ENCODE data around the gene HNRNPC. TPM values are rescaled to one million over a fixed set of nuclear protein-coding genes. Genes with fewer than 3 reads are reported as not detected.

Gene HNRNPC
- total RNA-seq, 6 experiments from 2014 or later = 528 to 684 (median 604) TPM

DNA sequence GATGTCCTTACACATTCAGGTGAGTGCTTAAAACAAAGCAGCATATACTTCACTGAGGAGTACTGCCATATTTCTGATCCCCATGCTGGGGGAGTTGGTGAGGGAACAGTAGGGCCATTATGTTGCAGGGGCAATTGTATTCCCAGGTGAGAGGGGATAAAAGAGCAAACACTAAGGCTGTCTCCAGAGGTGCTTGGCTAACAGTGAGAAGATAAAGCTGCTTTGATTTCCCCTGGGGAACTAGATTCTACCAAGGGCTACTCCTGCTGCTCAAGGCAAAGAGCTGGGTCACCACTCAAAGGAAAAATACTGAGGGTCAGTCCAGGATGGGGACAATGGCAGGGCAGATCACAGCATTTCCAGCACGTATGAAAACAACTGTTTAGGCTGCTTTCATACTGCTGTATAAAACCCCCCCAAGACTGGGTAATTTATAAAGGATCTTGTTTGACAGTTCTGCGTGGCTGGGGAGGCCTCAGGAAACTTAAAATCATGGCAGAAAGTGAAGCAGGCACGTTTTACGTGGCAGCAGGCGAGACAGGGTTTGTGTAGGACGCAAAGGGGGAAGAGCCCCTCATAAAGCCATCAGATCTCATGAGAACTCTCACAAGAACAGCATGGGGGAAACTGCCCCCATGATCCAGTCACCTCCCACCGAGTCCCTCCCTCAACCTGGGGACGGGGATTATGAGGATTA is 65.6 kb downstream of the HNRNPC start:
- H3K4me3 Mint-ChIP-seq = no peak overlapping the region

DNA sequence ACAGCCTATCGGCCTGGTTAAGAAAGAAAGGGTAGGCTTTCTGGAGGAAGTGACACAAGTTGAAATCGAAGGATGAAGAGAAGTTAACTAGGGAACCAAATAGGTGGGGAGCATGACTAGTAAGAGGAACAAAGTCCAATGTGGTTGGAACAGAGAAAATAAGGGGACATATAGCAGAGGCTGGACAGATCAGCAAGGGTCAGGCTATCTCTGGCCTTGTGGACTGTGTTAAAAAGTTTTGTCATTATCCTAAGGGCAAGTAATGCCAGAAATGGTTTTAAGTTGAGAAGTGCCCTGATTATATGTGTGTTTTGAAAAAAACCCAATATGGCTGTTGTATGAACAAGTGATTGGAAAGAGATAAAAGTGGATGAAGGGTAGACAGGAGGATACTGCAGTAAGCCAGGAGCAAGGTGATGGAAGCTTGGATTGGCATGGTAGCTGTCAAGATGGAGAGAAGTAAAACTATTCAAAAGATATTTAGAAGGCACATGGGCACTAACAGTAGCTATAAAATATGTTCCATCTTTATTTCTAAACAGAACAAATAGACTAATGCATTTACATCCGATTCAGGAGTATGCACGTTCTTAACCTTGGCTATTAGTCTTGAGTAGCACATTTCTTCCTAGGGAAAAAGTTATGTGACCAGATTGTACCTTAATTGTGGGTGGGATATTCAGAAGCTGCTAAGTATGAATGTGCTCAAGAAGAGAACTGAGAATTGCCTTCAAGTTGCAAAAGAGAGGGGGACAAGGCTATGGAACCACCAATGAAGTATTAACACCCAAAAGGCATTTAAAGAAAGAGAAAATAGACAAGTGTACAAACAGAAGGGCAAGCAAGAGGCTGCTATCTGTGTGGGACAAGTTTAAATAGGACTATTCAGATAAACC is 66.5 kb downstream of the HNRNPC start:
- Mint-ChIP-seq H3K9me3 (peaks cover 3% of the 10 kb centered on the region; the same call in 1 of the 2 replicates), H3K4me3 (no peak overlapping the region; the same call in 1 of the 2 replicates), H3K36me3 (ENCODE audit: low read depth) (peaks cover 61% of the 10 kb centered on the region), H3K4me1 (ENCODE audit: low read depth) (peaks cover 40% of the 10 kb centered on the region), H3K27ac (peak overlapping the region; percentile 20; the same call in 1 of the 2 replicates), H3K27me3 (ENCODE audit: insufficient read depth) (peaks cover 9% of the 10 kb centered on the region)
- no peak for DNase-seq
- TF ChIP-seq, protein P1, sequence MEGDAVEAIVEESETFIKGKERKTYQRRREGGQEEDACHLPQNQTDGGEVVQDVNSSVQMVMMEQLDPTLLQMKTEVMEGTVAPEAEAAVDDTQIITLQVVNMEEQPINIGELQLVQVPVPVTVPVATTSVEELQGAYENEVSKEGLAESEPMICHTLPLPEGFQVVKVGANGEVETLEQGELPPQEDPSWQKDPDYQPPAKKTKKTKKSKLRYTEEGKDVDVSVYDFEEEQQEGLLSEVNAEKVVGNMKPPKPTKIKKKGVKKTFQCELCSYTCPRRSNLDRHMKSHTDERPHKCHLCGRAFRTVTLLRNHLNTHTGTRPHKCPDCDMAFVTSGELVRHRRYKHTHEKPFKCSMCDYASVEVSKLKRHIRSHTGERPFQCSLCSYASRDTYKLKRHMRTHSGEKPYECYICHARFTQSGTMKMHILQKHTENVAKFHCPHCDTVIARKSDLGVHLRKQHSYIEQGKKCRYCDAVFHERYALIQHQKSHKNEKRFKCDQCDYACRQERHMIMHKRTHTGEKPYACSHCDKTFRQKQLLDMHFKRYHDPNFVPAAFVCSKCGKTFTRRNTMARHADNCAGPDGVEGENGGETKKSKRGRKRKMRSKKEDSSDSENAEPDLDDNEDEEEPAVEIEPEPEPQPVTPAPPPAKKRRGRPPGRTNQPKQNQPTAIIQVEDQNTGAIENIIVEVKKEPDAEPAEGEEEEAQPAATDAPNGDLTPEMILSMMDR (IDR thresholded peaks at IDR 0.05) = no peak

More for the DNA sequence above, 65.6 kb downstream of the HNRNPC start:
- peaks cover 3% of the 10 kb centered on the region for H3K27me3 Mint-ChIP-seq (ENCODE audit: insufficient read depth)
- DNase-seq = no peak
- TF ChIP-seq, protein P1 (IDR thresholded peaks at IDR 0.05) = no peak
- peaks cover 70% of the 10 kb centered on the region for H3K36me3 Mint-ChIP-seq (ENCODE audit: low read depth)
- no peaks in the 10 kb centered on the region for H3K9me3 Mint-ChIP-seq
- H3K27ac Mint-ChIP-seq = peak overlapping the region; percentile 55
- peaks cover 40% of the 10 kb centered on the region for H3K4me1 Mint-ChIP-seq (ENCODE audit: low read depth)

DNA sequence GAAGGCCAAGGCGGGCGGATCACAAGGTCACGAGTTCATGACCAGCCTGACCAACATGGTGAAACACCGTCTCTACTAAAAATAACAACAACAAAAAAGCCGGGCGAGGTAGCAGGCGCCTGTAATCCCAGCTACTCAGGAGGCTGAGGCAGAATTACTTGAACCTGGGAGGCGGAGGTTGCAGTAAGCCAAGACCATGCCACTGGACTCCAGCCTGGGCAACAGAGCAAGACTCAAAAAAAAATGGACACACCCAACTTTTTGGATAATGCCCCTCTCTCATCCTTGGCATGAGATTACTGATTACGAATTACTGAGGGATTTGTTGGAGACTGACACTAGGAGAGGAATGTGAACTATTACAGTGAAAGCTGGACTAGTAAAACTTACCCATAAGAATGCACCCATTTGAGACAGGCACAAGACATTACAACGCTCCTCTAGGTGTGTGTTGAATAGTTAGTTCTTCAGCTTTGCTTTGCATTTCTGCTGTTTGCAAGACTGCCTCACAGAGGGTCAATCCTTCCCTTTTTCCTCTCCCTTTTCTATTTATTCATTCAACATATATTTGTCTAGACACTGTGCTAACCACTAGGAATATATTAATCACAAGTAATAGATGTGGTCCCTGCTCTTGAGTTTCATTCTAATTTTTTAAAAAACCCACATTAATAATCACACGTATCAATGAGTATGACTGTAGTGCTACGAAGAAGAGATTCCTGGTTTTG is 67.3 kb downstream of the HNRNPC start:
- Mint-ChIP-seq H3K36me3 (ENCODE audit: low read depth) (peaks cover 53% of the 10 kb centered on the region), H3K4me1 (ENCODE audit: low read depth) (peaks cover 40% of the 10 kb centered on the region), H3K9me3 (peaks cover 3% of the 10 kb centered on the region; the same call in 1 of the 2 replicates), H3K27ac (peak overlapping the region; percentile 20; the same call in 1 of the 2 replicates), H3K4me3 (no peak overlapping the region; the same call in 1 of the 2 replicates), H3K27me3 (ENCODE audit: insufficient read depth) (peaks cover 10% of the 10 kb centered on the region)
- no peak for DNase-seq
- TF ChIP-seq, protein P1 (IDR thresholded peaks at IDR 0.05) = no peak

DNA sequence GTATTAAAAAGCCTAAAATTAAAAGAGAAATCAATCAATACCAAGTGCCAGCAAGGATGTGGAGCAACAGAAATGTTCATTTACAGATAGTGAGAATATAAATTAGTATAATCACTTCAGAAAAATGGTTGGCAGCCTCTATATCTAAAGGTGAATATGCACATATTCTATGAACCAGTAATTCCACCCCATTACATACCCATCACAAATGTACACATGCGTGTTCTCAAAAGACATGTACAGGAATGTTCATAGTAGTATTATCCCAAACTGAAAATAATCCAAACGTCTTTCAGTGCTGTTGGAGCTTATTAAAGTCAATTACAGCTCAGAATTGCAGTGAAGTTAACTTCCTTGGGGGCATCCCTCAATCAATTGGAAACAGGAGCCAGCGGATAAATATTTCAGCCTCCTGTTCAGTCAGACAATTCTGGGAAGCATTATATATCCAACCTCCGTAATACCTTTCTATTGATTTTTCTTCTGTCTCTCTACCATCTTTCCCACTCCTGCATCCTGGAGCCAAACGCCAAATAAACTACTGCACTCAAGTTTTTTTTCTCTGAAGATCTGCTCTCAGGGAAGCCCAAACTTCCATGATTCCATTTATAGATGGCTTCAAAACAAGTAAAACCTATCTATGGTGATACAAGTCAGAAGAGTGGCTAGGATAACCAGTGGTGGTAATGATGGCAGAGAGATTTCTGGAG is 68.3 kb downstream of the HNRNPC start:
- Mint-ChIP-seq H3K27me3 (ENCODE audit: insufficient read depth) (peaks cover 12% of the 10 kb centered on the region), H3K27ac (no peak overlapping the region), H3K9me3 (peaks cover 3% of the 10 kb centered on the region; the same call in 1 of the 2 replicates), H3K4me3 (no peak overlapping the region; the same call in 1 of the 2 replicates), H3K4me1 (ENCODE audit: low read depth) (peaks cover 40% of the 10 kb centered on the region), H3K36me3 (ENCODE audit: low read depth) (peaks cover 43% of the 10 kb centered on the region)
- TF ChIP-seq, protein P1 (IDR thresholded peaks at IDR 0.05) = no peak
- no peak for DNase-seq
